Endothelial cell (in vitro differentiated cells): Measurements from ENCODE around the gene MYCL. TPM values are rescaled to one million over a fixed set of nuclear protein-coding genes. Genes with fewer than 3 reads are reported as not detected.

Source experiments
- DNase-seq: peaks from one replicate; pipeline ENCODE4 v3.0.0; 2021; ENCODE audit warnings: low spot score
- H3K27ac Mint-ChIP-seq: one replicate; pipeline ENCODE4 v1.8.0; 2021; ENCODE audit warnings: mixed read lengths, inconsistent platforms; ENCODE audit not compliant: unreplicated experiment
- H3K27me3 Mint-ChIP-seq: one replicate; pipeline ENCODE4 v1.8.0; 2021; ENCODE audit warnings: mild to moderate bottlenecking, moderate library complexity, mixed read lengths, inconsistent platforms; ENCODE audit not compliant: unreplicated experiment
- H3K36me3 Mint-ChIP-seq: one replicate; pipeline ENCODE4 v1.8.0; 2021; ENCODE audit warnings: mild to moderate bottlenecking, low read depth, mixed read lengths, inconsistent platforms; ENCODE audit not compliant: unreplicated experiment
- H3K4me1 Mint-ChIP-seq: one replicate; pipeline ENCODE4 v1.8.0; 2021; ENCODE audit warnings: mild to moderate bottlenecking, mixed read lengths, inconsistent platforms; ENCODE audit not compliant: unreplicated experiment
- H3K4me3 Mint-ChIP-seq: one replicate; pipeline ENCODE4 v1.8.0; 2021; ENCODE audit warnings: mild to moderate bottlenecking, mixed read lengths, inconsistent platforms; ENCODE audit not compliant: unreplicated experiment
- H3K9me3 Mint-ChIP-seq: one replicate; pipeline ENCODE4 v1.8.0; 2021; ENCODE audit warnings: mixed read lengths, inconsistent platforms; ENCODE audit not compliant: unreplicated experiment
- total RNA-seq: library from RNA; stranded (reverse); fragmentation: NEBNext Ultra II Directional; extraction: Animal tissue kit (Norgen Biotek cat#: 25700); gene quantifications from one replicate; pipeline ENCODE4 v1.2.1, GENCODE V29; 2021; ENCODE audit not compliant: unreplicated experiment
- TF ChIP-seq, protein P1 (sequence below): fragments of 200-600 bp; sonication (generic); IDR thresholded peaks from one replicate; pipeline ENCODE4 v1.5.0; 2021; ENCODE audit warnings: antibody characterized with exemption; ENCODE audit not compliant: unreplicated experiment

Gene MYCL
- total RNA-seq, 1 donor from 2014 or later: 20.1 TPM

DNA sequence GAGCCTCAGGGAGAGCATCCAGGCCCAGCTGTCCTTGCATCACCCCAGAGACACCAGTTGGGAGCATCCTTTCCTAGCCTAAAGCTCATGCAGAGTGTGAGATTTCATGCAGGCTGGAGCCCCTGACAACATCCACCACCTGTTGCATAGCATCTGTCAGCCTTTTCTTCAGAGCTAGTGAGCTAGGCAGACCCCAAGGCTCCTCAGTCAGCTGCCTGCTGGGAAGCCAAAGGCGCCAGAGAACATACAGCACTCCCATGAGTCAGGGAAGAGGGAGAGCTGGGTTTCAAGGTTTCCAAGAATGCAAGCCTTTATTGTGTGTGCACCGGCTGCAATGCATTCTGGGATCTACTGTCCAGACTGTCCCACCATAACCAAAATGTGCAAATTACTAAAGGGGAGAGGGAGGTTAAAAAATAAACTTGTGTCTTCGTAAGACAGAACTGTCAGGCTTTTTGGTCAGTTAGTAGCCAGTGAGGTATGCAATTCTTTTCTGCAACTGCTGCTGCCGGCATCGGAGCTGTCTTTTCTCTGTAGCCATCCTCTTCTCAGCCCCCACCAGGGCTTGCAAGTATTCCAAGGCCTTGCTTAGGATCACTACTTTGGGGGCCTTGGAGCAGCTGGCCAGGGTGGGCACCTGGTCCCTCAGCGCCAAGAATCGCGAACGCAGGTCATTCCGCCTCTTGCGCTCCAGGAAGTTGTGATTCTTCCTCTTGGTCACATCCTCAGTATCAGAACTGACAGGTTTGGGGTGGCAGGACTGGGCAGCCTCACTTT is 4.6 kb downstream of the MYCL start:
- Mint-ChIP-seq H3K4me1 (peaks cover 35% of the 10 kb centered on the region), H3K27me3 (peaks cover 9% of the 10 kb centered on the region), H3K4me3 (no peak overlapping the region), H3K36me3 (peaks cover 9% of the 10 kb centered on the region), H3K9me3 (no peaks in the 10 kb centered on the region), H3K27ac (no peak overlapping the region)
- TF ChIP-seq, protein P1, sequence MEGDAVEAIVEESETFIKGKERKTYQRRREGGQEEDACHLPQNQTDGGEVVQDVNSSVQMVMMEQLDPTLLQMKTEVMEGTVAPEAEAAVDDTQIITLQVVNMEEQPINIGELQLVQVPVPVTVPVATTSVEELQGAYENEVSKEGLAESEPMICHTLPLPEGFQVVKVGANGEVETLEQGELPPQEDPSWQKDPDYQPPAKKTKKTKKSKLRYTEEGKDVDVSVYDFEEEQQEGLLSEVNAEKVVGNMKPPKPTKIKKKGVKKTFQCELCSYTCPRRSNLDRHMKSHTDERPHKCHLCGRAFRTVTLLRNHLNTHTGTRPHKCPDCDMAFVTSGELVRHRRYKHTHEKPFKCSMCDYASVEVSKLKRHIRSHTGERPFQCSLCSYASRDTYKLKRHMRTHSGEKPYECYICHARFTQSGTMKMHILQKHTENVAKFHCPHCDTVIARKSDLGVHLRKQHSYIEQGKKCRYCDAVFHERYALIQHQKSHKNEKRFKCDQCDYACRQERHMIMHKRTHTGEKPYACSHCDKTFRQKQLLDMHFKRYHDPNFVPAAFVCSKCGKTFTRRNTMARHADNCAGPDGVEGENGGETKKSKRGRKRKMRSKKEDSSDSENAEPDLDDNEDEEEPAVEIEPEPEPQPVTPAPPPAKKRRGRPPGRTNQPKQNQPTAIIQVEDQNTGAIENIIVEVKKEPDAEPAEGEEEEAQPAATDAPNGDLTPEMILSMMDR: no peak
- no peak for DNase-seq

DNA sequence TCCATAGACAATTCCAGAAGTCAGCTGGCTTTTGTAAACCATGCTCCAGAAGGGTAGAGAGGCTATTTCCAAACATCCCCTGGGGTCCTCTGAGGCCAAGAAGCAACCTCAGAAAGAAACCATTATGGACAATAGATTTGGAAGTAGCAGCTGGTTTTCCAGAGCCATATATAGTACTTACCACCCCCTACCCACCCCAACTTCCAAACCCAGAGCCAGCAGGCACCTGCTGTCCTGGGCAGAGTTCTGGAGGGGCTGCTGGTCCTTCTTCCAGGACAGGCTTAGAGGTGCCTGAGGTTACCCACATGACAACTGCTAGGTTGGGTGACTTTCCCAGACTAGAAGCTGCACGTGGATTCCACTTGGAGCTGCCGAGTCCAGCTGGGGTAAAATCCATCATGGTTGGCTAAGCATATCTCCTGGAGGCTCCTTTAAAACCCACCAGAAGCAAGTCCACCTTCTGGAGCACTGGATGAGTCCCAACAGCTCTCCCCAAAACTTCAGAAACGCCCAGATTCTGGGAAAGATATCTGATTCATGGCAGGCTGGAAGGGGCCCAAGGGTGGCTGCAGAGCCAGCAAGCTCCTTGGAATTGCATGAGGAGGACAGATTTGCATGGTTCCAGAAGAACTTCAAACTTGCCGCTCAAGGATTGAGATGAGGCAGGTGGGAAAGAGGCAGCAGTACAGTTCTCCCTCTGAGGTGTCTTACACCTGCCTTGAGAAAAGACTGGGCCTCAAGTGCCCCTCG is 5.8 kb downstream of the MYCL start:
- DNase-seq: no peak
- Mint-ChIP-seq H3K27ac (no peak overlapping the region), H3K36me3 (peaks cover 9% of the 10 kb centered on the region), H3K4me3 (no peak overlapping the region), H3K9me3 (no peaks in the 10 kb centered on the region), H3K4me1 (peaks cover 35% of the 10 kb centered on the region), H3K27me3 (peaks cover 9% of the 10 kb centered on the region)
- TF ChIP-seq, protein P1: no peak

DNA sequence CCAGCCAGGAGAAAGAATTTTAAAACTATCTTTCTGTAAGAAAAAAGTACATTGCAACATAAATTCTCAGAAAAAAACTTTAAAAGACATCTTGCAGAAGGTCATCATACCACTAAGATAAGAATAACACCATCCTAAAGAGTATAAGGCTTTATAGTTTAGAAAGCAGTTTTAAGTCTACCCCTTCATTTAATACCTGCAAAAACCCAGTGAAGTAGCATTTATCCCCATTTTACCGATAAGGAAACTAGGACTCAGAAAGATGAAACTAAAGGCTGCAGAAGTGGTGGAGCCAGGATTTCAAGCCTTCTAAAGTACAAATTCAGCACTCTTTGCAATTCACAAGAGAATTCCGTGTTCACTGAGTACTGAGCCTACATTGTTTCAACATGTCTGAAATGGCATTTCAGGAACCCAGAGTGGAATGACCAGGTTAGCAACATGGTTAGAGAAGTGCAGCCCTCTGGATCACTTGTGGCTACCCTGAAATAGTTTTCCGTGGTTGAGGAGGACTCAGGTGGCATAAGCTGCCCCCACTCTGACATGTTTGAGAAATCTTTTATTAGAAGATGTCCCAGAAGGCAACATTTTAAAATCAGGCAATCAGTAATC is 6.7 kb downstream of the MYCL start:
- H3K9me3 Mint-ChIP-seq: no peaks in the 10 kb centered on the region

DNA sequence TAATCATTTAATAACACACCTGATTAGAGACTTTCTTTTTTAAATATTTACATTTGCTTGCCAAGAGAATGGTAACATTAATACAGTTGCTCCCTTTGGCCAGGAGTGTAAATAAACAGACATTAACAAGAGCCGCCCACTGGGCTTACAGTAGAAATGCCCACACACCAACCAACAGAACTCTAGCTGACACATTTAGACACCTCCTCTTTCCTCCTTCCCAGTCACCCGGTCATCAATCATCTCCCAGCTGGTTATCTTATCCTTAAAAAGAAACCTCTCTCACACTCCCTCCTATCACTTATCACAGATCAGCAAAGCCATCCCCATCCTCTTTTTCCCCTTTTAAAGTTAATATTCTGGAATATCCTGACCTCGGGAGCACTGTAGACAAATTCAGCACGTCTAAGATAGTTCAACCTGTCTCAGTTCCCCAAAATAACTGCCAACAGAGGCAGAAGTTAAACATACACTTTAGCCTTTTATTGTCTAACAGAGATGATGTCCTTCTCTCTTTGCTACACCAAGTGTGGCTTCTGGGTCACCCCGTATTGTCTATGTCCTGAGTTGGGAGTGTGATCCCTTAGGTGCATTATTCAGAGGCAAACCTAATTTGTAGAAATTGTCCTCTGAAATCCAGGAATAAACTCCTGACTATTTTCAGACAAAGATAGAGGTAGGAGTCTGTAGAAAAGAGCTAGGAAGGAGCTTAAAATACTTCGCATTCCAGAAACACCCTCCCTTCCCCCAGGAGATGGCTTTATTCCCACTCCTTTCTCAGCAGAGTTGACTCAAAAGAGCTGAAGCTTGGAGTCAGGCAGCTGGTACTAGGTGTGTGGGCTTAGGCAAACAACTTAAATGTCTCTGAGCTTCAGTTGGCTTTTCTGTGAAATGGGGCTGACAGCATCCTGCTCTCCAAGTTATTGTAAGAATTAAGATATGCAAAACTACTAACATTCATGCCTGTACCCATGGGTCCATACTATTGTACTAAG is 8.8 kb downstream of the MYCL start:
- no peaks in the 10 kb centered on the region for H3K9me3 Mint-ChIP-seq
- no peak for DNase-seq
- TF ChIP-seq, protein P1: no peak
- peaks cover 11% of the 10 kb centered on the region for H3K4me1 Mint-ChIP-seq
- H3K27me3 Mint-ChIP-seq: no peaks in the 10 kb centered on the region
- no peak overlapping the region for H3K4me3 Mint-ChIP-seq
- peaks cover 3% of the 10 kb centered on the region for H3K36me3 Mint-ChIP-seq
- H3K27ac Mint-ChIP-seq: peak overlapping the region; percentile 16

More for the DNA sequence above, 6.7 kb downstream of the MYCL start:
- Mint-ChIP-seq H3K4me3 (no peak overlapping the region), H3K4me1 (peaks cover 29% of the 10 kb centered on the region), H3K36me3 (peaks cover 9% of the 10 kb centered on the region), H3K27me3 (peaks cover 7% of the 10 kb centered on the region), H3K27ac (no peak overlapping the region)
- TF ChIP-seq, protein P1: no peak
- no peak for DNase-seq
